BLaER1 treated with 17β-estradiol and CSF1 and Interleukin-3, amounts not matched to agents 10 nM and 100 nM (cell line): ENCODE measurements around the gene AKAP12.

ENCODE experiments used
- H3K27ac ChIP-seq, 11 experiments: shearing (Covaris generic); formaldehyde crosslinking; 2 replicates each; pipeline ENCODE4 v1.8.1; 2022
- H3K27me3 ChIP-seq, 11 experiments: shearing (Covaris generic); formaldehyde crosslinking; 2 replicates each; pipeline ENCODE4 v1.8.1; 2022
- H3K36me3 ChIP-seq, 11 experiments: shearing (Covaris generic); formaldehyde crosslinking; 2 replicates each; pipeline ENCODE4 v1.8.1; 2022
- H3K4me1 ChIP-seq, 10 experiments: shearing (Covaris generic); formaldehyde crosslinking; 2 replicates each; pipeline ENCODE4 v1.8.1; 2022
- H3K4me2 ChIP-seq, 11 experiments: shearing (Covaris generic); formaldehyde crosslinking; 2 replicates each; pipeline ENCODE4 v1.8.1; 2022
- H3K4me3 ChIP-seq, 10 experiments: shearing (Covaris generic); formaldehyde crosslinking; 2 replicates each; pipeline ENCODE4 v1.8.1; 2022
- H3K9ac ChIP-seq, 11 experiments: shearing (Covaris generic); formaldehyde crosslinking; 2 replicates each; pipeline ENCODE4 v1.8.1; 2022
- H3K9me3 ChIP-seq, 11 experiments: shearing (Covaris generic); formaldehyde crosslinking; replicated peaks in 1 of 11; 2 replicates each; pipeline ENCODE4 v1.8.1; 2022
- H4K20me1 ChIP-seq, 11 experiments: shearing (Covaris generic); formaldehyde crosslinking; 2 replicates each; pipeline ENCODE4 v1.8.1; 2022
- Cebpa-rat ChIP-seq, 11 experiments: shearing (Covaris generic); IDR thresholded peaks; 2 replicates each; pipeline ENCODE4 v1.8.1; 2022

The AKAP12 gene

DNA sequence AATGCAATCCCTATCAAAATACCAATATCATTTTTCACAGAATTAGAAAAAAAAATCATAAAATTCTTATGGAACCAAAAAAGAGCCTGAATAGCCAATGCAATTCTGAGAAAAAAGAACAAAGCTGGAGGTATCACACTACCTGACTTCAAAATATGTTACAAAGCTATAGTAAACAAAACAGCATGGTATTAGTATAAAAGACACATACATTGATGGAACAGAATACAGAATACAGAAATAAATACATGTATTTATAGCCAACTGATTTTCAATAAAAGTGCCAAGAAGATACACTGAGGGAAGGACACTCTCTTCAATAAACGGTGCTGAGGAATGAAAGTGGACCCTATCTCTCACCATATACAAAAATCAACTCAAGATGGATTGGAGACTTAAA, 28.7 kb upstream of the AKAP12 start:
- H3K9ac ChIP-seq: no peak overlapping the region
- no peaks in the 10 kb centered on the region for H3K27me3 ChIP-seq
- H3K4me3 ChIP-seq: no peak overlapping the region

GRCh38 chr6:151213352-151213751, 26.4 kb upstream of the AKAP12 start:
- no peak overlapping the region for H3K27ac ChIP-seq
- H3K4me3 ChIP-seq: no peak overlapping the region
- no peak overlapping the region for H3K9ac ChIP-seq
- TF ChIP-seq Cebpa-rat (IDR thresholded peaks at IDR 0.05): no peak
- no peaks in the 10 kb centered on the region; a peak in 1 of 22 replicates for H3K36me3 ChIP-seq
- peaks cover 36 to 45% (median 43%) of the 10 kb centered on the region in 11 experiments for H3K9me3 ChIP-seq
- no peaks in the 10 kb centered on the region for H4K20me1 ChIP-seq
- peaks cover 0 to 8% (median 0%) of the 10 kb centered on the region in 10 experiments; a peak in 6 of 20 replicates for H3K4me1 ChIP-seq
- H3K4me2 ChIP-seq: no peak overlapping the region
- no peaks in the 10 kb centered on the region for H3K27me3 ChIP-seq

More for the DNA sequence above, 28.7 kb upstream of the AKAP12 start:
- Histone ChIP-seq H3K9me3 (peaks cover 36 to 47% (median 43%) of the 10 kb centered on the region in 11 experiments), H3K4me2 (no peak overlapping the region), H3K36me3 (no peaks in the 10 kb centered on the region; a peak in 1 of 22 replicates), H3K4me1 (no peaks in the 10 kb centered on the region), H4K20me1 (no peaks in the 10 kb centered on the region), H3K27ac (no peak overlapping the region)
- TF ChIP-seq Cebpa-rat (IDR thresholded peaks at IDR 0.05): no peak

DNA sequence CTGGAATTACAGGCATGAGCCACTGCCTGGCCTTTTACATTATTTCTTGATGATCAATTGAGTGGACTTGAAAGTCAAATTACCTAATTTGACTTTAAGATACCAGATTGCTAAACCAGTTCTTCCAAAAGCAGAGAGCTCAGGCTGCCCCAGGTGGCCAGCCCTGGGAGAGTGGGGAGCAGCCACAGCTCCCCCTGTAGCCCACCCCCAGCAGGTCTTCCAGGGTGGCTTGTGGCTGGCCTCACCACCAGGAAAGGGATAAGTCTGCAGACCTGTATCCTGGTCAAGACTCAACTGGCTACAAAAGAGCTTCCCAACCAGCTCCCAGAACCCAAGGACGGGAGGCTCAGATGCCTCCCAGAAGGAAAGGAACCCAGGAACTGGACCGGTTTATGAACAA, 23.8 kb upstream of the AKAP12 start:
- no peak for TF ChIP-seq Cebpa-rat (IDR thresholded peaks at IDR 0.05)
- Histone ChIP-seq H3K9ac (no peak overlapping the region), H3K9me3 (peaks cover 28 to 33% (median 32%) of the 10 kb centered on the region in 11 experiments)

GRCh38 chr6:151216804-151217203, 23.0 kb upstream of the AKAP12 start:
- Histone ChIP-seq H3K4me3 (no peak overlapping the region), H4K20me1 (no peaks in the 10 kb centered on the region), H3K4me2 (peak overlapping the region in 2 of 11 experiments; percentile 18 to 19; a peak in 4 of 22 replicates), H3K27me3 (no peaks in the 10 kb centered on the region), H3K27ac (no peak overlapping the region), H3K36me3 (no peaks in the 10 kb centered on the region), H3K9me3 (peaks cover 20 to 25% (median 24%) of the 10 kb centered on the region in 11 experiments), H3K9ac (no peak overlapping the region), H3K4me1 (peaks cover 0 to 8% (median 0%) of the 10 kb centered on the region in 10 experiments; a peak in 6 of 20 replicates)
- TF ChIP-seq Cebpa-rat (IDR thresholded peaks at IDR 0.05): no peak

More for the DNA sequence above, 23.8 kb upstream of the AKAP12 start:
- Histone ChIP-seq H3K27me3 (no peaks in the 10 kb centered on the region), H3K4me3 (no peak overlapping the region), H3K4me2 (0 out of 22 replicates have a peak overlapping the region, but pooled peaks of 1 of the 11 experiments have one; percentile 19), H3K4me1 (peaks cover 0 to 8% (median 0%) of the 10 kb centered on the region in 10 experiments; a peak in 6 of 20 replicates), H3K27ac (no peak overlapping the region), H4K20me1 (no peaks in the 10 kb centered on the region), H3K36me3 (no peaks in the 10 kb centered on the region)

DNA sequence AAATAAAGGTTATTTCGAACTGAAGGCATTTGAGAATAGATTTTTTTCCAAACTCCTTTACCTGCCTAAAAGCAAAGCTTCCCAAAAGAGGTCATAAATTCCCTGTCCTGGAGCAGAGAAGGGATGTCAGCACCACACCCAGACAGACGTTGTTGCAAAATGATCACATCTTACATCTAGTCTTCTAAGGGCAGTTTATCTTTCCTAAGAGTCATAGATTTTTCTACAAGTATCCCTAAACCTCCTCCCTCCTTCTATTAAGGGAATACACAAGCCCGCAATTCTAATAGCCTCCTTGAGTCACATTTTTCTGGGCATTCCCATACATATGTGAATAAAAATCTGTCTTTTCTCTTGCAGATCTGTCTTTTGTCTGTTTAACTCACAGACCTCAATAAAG, 20.6 kb upstream of the AKAP12 start:
- H3K27ac ChIP-seq: no peak overlapping the region
- peaks cover 0 to 8% (median 3%) of the 10 kb centered on the region in 10 experiments; a peak in 11 of 20 replicates for H3K4me1 ChIP-seq
- H4K20me1 ChIP-seq: no peaks in the 10 kb centered on the region
- no peak overlapping the region for H3K4me2 ChIP-seq
- no peaks in the 10 kb centered on the region for H3K36me3 ChIP-seq
- no peak overlapping the region for H3K9ac ChIP-seq
- no peak for TF ChIP-seq Cebpa-rat (IDR thresholded peaks at IDR 0.05)
- H3K4me3 ChIP-seq: no peak overlapping the region
- peaks cover 0 to under 1% (median under 1%) of the 10 kb centered on the region in 11 experiments; a peak in 4 of 22 replicates for H3K9me3 ChIP-seq
- H3K27me3 ChIP-seq: no peaks in the 10 kb centered on the region

GRCh38 chr6:151224076-151224475, 15.7 kb upstream of the AKAP12 start:
- H3K4me2 ChIP-seq: 0 out of 22 replicates have a peak overlapping the region, but pooled peaks of 2 of the 11 experiments have one; percentile 6 to 13

GRCh38 chr6:151225919-151226318, 13.8 kb upstream of the AKAP12 start:
- Histone ChIP-seq H3K27me3 (no peaks in the 10 kb centered on the region), H3K4me2 (no peak overlapping the region), H3K9me3 (peaks cover 0 to 9% (median 0%) of the 10 kb centered on the region in 11 experiments; a peak in 5 of 22 replicates), H3K9ac (no peak overlapping the region), H3K36me3 (no peaks in the 10 kb centered on the region), H3K27ac (no peak overlapping the region), H4K20me1 (no peaks in the 10 kb centered on the region), H3K4me3 (no peak overlapping the region), H3K4me1 (peaks cover 0 to 12% (median 8%) of the 10 kb centered on the region in 10 experiments; a peak in 12 of 20 replicates)
- TF ChIP-seq Cebpa-rat (IDR thresholded peaks at IDR 0.05): no peak

More at GRCh38 chr6:151224076-151224475, 15.7 kb upstream of the AKAP12 start:
- Histone ChIP-seq H3K9me3 (peaks cover 0 to 9% (median 0%) of the 10 kb centered on the region in 11 experiments; a peak in 4 of 22 replicates), H3K27me3 (no peaks in the 10 kb centered on the region), H3K9ac (no peak overlapping the region), H3K4me1 (peaks cover 0 to 12% (median 2%) of the 10 kb centered on the region in 10 experiments; a peak in 11 of 20 replicates), H4K20me1 (no peaks in the 10 kb centered on the region), H3K36me3 (no peaks in the 10 kb centered on the region), H3K27ac (no peak overlapping the region), H3K4me3 (no peak overlapping the region)
- no peak for TF ChIP-seq Cebpa-rat (IDR thresholded peaks at IDR 0.05)

GRCh38 chr6:151228788-151229400, 10.9 kb upstream of the AKAP12 start:
- H3K4me2 ChIP-seq: peak overlapping the region in 4 of 11 experiments; percentile 4 to 60 (median 34); a peak in 6 of 22 replicates
- no peak overlapping the region for H3K9ac ChIP-seq
- TF ChIP-seq Cebpa-rat (IDR thresholded peaks at IDR 0.05): no peak
- H3K4me3 ChIP-seq: no peak overlapping the region
- H3K36me3 ChIP-seq: no peaks in the 10 kb centered on the region
- no peaks in the 10 kb centered on the region for H4K20me1 ChIP-seq
- H3K4me1 ChIP-seq: peaks cover 7 to 18% (median 12%) of the 10 kb centered on the region in 10 experiments; a peak in 17 of 20 replicates
- no peaks in the 10 kb centered on the region for H3K27me3 ChIP-seq
- peaks cover 0 to 9% (median 0%) of the 10 kb centered on the region in 11 experiments; a peak in 4 of 22 replicates for H3K9me3 ChIP-seq
- H3K27ac ChIP-seq: no peak overlapping the region

DNA sequence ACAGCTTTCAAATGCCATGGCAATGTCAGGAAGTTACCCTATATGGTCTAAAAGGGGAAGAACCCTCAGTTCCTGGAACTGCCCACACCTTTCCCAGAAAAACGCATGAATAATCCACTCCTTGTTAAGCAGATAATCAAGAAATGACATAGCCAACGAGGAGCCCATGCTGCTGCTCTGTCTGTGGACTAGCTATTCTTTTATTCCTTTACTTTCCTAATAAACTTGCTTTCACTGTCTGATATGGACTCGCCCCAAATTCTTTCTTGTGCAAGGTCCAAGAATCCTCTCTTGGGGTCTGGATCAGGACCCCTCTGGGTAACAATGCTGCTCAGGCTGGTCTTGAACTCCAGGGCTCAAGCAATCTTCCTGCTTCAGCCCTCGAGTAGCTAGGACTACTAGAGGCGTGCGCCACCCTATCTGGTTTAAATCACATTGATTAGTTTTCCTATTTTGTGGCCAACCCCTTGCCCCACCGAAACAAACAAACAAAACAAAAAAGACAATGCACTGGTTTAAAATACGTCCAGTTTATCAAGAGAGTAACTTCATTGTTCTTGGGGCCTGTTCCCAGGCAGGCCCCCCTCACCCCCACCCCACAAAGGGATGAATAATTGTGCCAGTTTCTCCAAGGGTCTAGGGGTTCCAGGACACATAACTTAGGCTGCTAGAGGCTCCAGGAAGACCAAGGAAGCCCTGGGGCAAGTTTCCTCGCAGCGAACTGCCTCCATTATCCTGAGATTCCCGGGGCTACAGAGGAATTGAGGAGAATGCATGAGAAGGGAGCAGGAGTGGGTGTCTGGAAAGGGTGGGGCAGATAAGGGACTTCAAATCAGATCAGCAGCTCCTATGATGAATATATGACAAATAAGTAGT, 10.1 kb upstream of the AKAP12 start:
- Histone ChIP-seq H3K27me3 (no peaks in the 10 kb centered on the region), H3K36me3 (no peaks in the 10 kb centered on the region), H3K27ac (no peak overlapping the region), H4K20me1 (no peaks in the 10 kb centered on the region), H3K9ac (no peak overlapping the region), H3K9me3 (peaks cover 0 to 9% (median 0%) of the 10 kb centered on the region in 11 experiments; a peak in 4 of 22 replicates), H3K4me1 (peaks cover 8 to 20% (median 17%) of the 10 kb centered on the region in 10 experiments; a peak in 17 of 20 replicates), H3K4me2 (peak overlapping the region in 4 of 11 experiments; percentile 4 to 60 (median 34); a peak in 7 of 22 replicates), H3K4me3 (no peak overlapping the region)
- no peak for TF ChIP-seq Cebpa-rat (IDR thresholded peaks at IDR 0.05)
